Liver (tissue), 9 donors: Measurements from ENCODE around the gene RNF157. TPM values are rescaled to one million over a fixed set of nuclear protein-coding genes. Genes with fewer than 3 reads are reported as not detected.

Experiments
- DNase-seq: peaks from one replicate; pipeline ENCODE4 v3.0.0-alpha.2; 2017; ENCODE audit warnings: low spot score
- H3K27ac ChIP-seq, 2 donors: one replicate each; pipeline ENCODE4 v1.7.0; 2013; ENCODE audit warnings: inconsistent platforms in 2 of 2, low read length in 2 of 2, control low read depth in 1 of 2, low read depth in 1 of 2, mild to moderate bottlenecking in 1 of 2
- H3K27me3 ChIP-seq, 4 donors: one replicate each; pipeline versions ENCODE4 v1.6.1 to v1.7.0; 2013; ENCODE audit warnings: low read length in 3 of 4, inconsistent platforms in 1 of 4, mild to moderate bottlenecking in 1 of 4, moderate library complexity in 1 of 4; ENCODE audit not compliant: control insufficient read depth in 4 of 4, insufficient read depth in 4 of 4
- H3K36me3 ChIP-seq, 4 donors: one replicate each; pipeline versions ENCODE4 v1.6.1 to v1.7.0; 2013; ENCODE audit warnings: low read length in 3 of 4, mild to moderate bottlenecking in 3 of 4, low read depth in 1 of 4, moderate library complexity in 1 of 4; ENCODE audit not compliant: control insufficient read depth in 4 of 4, insufficient read depth in 3 of 4
- H3K4me1 ChIP-seq, 4 donors: one replicate each; pipeline versions ENCODE4 v1.6.1 to v1.7.0; 2013; ENCODE audit warnings: low read length in 3 of 4, mild to moderate bottlenecking in 3 of 4, moderate library complexity in 1 of 4; ENCODE audit not compliant: control insufficient read depth in 4 of 4, insufficient read depth in 4 of 4
- H3K4me3 ChIP-seq, 3 donors: one replicate each; pipeline versions ENCODE4 v1.6.1 to v1.7.0; 2013; ENCODE audit warnings: low read length in 3 of 3, control low read depth in 1 of 3, low read depth in 1 of 3, mild to moderate bottlenecking in 1 of 3
- H3K9ac ChIP-seq, 2 donors: one replicate each; pipeline ENCODE4 v1.7.0; 2013; ENCODE audit warnings: low read length in 2 of 2, mild to moderate bottlenecking in 2 of 2, moderate library complexity in 2 of 2, control low read depth in 1 of 2, low read depth in 1 of 2
- H3K9me3 ChIP-seq, 4 donors: one replicate each; pipeline versions ENCODE4 v1.6.1 to v1.7.0; 2013; ENCODE audit warnings: low read length in 3 of 4; ENCODE audit not compliant: control insufficient read depth in 4 of 4
- ATF3 ChIP-seq: IDR thresholded peaks from 2 replicates; pipeline ENCODE4 v1.6.1; 2016; ENCODE audit warnings: antibody characterized with exemption
- EGR1 ChIP-seq, 2 donors: IDR thresholded peaks; 2 replicates each; pipeline ENCODE4 v1.6.1; 2016 to 2018; ENCODE audit warnings: antibody characterized with exemption in 2 of 2, low read depth in 2 of 2
- FOXA1 ChIP-seq: IDR thresholded peaks from 2 replicates; pipeline ENCODE4 v1.6.1; 2016; ENCODE audit warnings: antibody characterized with exemption
- FOXA2 ChIP-seq: IDR thresholded peaks from 2 replicates; pipeline ENCODE4 v1.6.1; 2016; ENCODE audit warnings: antibody characterized with exemption
- GABPA ChIP-seq, 2 donors: IDR thresholded peaks in 1 of 2; conservative IDR thresholded peaks in 1 of 2; 2 replicates each; pipeline ENCODE4 v1.6.1; 2016; ENCODE audit warnings: antibody characterized with exemption in 2 of 2, mild to moderate bottlenecking in 1 of 2, moderate library complexity in 1 of 2
- HNF4A ChIP-seq, 2 donors: conservative IDR thresholded peaks; 2 replicates each; pipeline ENCODE4 v1.6.1; 2016; ENCODE audit warnings: antibody characterized with exemption in 2 of 2, mild to moderate bottlenecking in 2 of 2
- HNF4G ChIP-seq: IDR thresholded peaks from 2 replicates; pipeline ENCODE4 v1.6.1; 2016; ENCODE audit warnings: antibody characterized with exemption
- JUND ChIP-seq, 2 donors: IDR thresholded peaks; 2 replicates each; pipeline ENCODE4 v1.6.1; 2016; ENCODE audit warnings: antibody characterized with exemption in 2 of 2
- RAD21 ChIP-seq, 2 donors: IDR thresholded peaks; 2 replicates each; pipeline ENCODE4 v1.6.1; 2016; ENCODE audit warnings: antibody characterized with exemption in 2 of 2, mild to moderate bottlenecking in 2 of 2
- REST ChIP-seq: IDR thresholded peaks from 2 replicates; pipeline ENCODE4 v1.6.1; 2016; ENCODE audit warnings: antibody characterized with exemption, mild to moderate bottlenecking
- RXRA ChIP-seq, 2 donors: IDR thresholded peaks; 2 replicates each; pipeline ENCODE4 v1.6.1; 2017 to 2018; ENCODE audit warnings: antibody characterized with exemption in 2 of 2, mild to moderate bottlenecking in 1 of 2
- SP1 ChIP-seq: IDR thresholded peaks from 2 replicates; pipeline ENCODE4 v1.6.1; 2018; ENCODE audit warnings: antibody characterized with exemption, mild to moderate bottlenecking
- TAF1 ChIP-seq: conservative IDR thresholded peaks from 2 replicates; pipeline ENCODE4 v1.6.1; 2016; ENCODE audit warnings: antibody characterized with exemption, mild to moderate bottlenecking
- YY1 ChIP-seq: IDR thresholded peaks from 2 replicates; pipeline ENCODE4 v1.6.1; 2016; ENCODE audit warnings: antibody characterized with exemption, mild to moderate bottlenecking
- WGBS: extraction: QIAGEN DNeasy Blood & Tissue Kit; methylation state at CpG from one replicate; pipeline ENCODE4 v1.1.7; 2013; 5-methylcytosine and 5-hydroxymethylcytosine counted together
- polyA plus RNA-seq, 2 donors: library from polyadenylated mRNA; stranded (reverse) in 1 of 2; unstranded in 1 of 2; fragments of 200-250 nt in 1 of 2; fragments of >200 nt in 1 of 2; fragmentation: Nextera tagmentation in 1 of 2; extraction: Ambion mirVana in 1 of 2; gene quantifications; one replicate each; pipeline versions ENCODE4 v1.2.1 to v1.2.3, GENCODE V29; 2013 to 2015
- total RNA-seq, 2 donors: library from RNA; depleted of rRNA; stranded (reverse); fragments of >200 nt; gene quantifications; one replicate each; pipeline ENCODE4 v1.2.3, GENCODE V29; 2014
- donor health status: healthy.
- donor health status: healthy.
- donor health status: healthy.
- donor health status: healthy.
- donor health status: healthy.

Gene RNF157
- total and polyA plus RNA-seq, 4 donors, result 0.42 to 2.9 (median 0.66) TPM

- DNase-seq, result no peak
- 95% methylated on average over 10 of the region's 10 CpGs for WGBS
Measured at GRCh38 chr17:76166906-76167305, 73.4 kb downstream of the RNF157 start.

GRCh38 chr17:76166168-76166567 is 74.1 kb downstream of the RNF157 start:
- 97% methylated on average over 7 of the region's 7 CpGs for WGBS
- Histone ChIP-seq H3K9ac (no peak overlapping the region), H3K27ac (no peak overlapping the region), H3K9me3 (no peaks in the 10 kb centered on the region), H3K4me3 (no peak overlapping the region), H3K36me3 (no peaks in the 10 kb centered on the region), H3K4me1 (peaks cover 0 to 3% (median 0%) of the 10 kb centered on the region in 4 donors), H3K27me3 (no peaks in the 10 kb centered on the region)
- no peak for DNase-seq
- TF ChIP-seq GABPA (IDR thresholded peaks at IDR 0.05 in 1 of 2, conservative IDR thresholded peaks at IDR 0.05 in 1 of 2), result no peak
- TF ChIP-seq RXRA (IDR thresholded peaks at IDR 0.05), result no peak
- no peak for TF ChIP-seq HNF4A (conservative IDR thresholded peaks at IDR 0.05)

More at GRCh38 chr17:76166906-76167305, 73.4 kb downstream of the RNF157 start:
- Histone ChIP-seq H3K27ac (no peak overlapping the region), H3K9me3 (no peaks in the 10 kb centered on the region), H3K9ac (no peak overlapping the region), H3K4me1 (no peaks in the 10 kb centered on the region), H3K27me3 (no peaks in the 10 kb centered on the region), H3K36me3 (no peaks in the 10 kb centered on the region), H3K4me3 (no peak overlapping the region)
- no peak for TF ChIP-seq ATF3
- TF ChIP-seq RXRA (IDR thresholded peaks at IDR 0.05), result no peak
- TF ChIP-seq GABPA (IDR thresholded peaks at IDR 0.05 in 1 of 2, conservative IDR thresholded peaks at IDR 0.05 in 1 of 2), result no peak
- no peak for TF ChIP-seq SP1
- TF ChIP-seq FOXA1, result no peak

GRCh38 chr17:76164331-76164730 is 76.0 kb downstream of the RNF157 start:
- no peaks in the 10 kb centered on the region for H3K36me3 ChIP-seq
- H3K27ac ChIP-seq, result no peak overlapping the region
- WGBS, result 85% methylated on average over 2 of the region's 2 CpGs
- H3K4me3 ChIP-seq, result no peak overlapping the region
- H3K9ac ChIP-seq, result no peak overlapping the region
- H3K9me3 ChIP-seq, result no peaks in the 10 kb centered on the region
- no peaks in the 10 kb centered on the region for H3K27me3 ChIP-seq
- TF ChIP-seq SP1, result no peak
- no peak for TF ChIP-seq YY1
- no peak for TF ChIP-seq REST
- TF ChIP-seq JUND (IDR thresholded peaks at IDR 0.05), result no peak
- TF ChIP-seq TAF1, result no peak
- no peak for TF ChIP-seq HNF4G
- no peak for TF ChIP-seq RAD21 (IDR thresholded peaks at IDR 0.05)
- TF ChIP-seq EGR1 (IDR thresholded peaks at IDR 0.05; ENCODE audit: low read depth in 2 of 2), result no peak
- TF ChIP-seq FOXA2, result no peak
- DNase-seq, result no peak
- H3K4me1 ChIP-seq, result peaks cover 0 to 4% (median 0%) of the 10 kb centered on the region in 4 donors
